H1 (cell line): Measurements from ENCODE around the gene ENDOD1.

ENCODE experiments used
- KDM5A ChIP-seq: fragments of 200-600 bp; IDR thresholded peaks from 2 replicates; pipeline ENCODE4 v1.7.1; 2012; ENCODE audit warnings: mild to moderate bottlenecking, low read length, inconsistent platforms, mixed read lengths
- POLR2A ChIP-seq, 2 experiments: IDR thresholded peaks; 1 replicate in 1 of 2; 2 replicates in 1 of 2; pipeline ENCODE4 v1.6.1; 2011; ENCODE audit warnings: low read depth in 2 of 2, low read length in 2 of 2, mild to moderate bottlenecking in 2 of 2; ENCODE audit errors: control extremely low read depth in 1 of 2
- SIRT6 ChIP-seq: IDR thresholded peaks from one replicate; pipeline ENCODE4 v1.7.1; 2012; ENCODE audit warnings: low read length, inconsistent platforms
- TBP ChIP-seq: IDR thresholded peaks from 2 replicates; pipeline ENCODE4 v1.6.1; 2011; ENCODE audit warnings: low read depth, low read length, improper control_type of control experiment

GRCh38 chr11:95078526-95078925 is 11.1 kb upstream of the ENDOD1 start:
- TF ChIP-seq TBP: no peak
- TF ChIP-seq SIRT6: no peak
- TF ChIP-seq POLR2A (IDR thresholded peaks at IDR 0.05; ENCODE audit: control extremely low read depth in 1 of 2, low read depth in 2 of 2, low read length in 2 of 2): no peak
- TF ChIP-seq KDM5A: no peak
